Tibial artery (tissue), 4 donors: ENCODE measurements around the gene HMCN2.

Source experiments
- DNase-seq, 2 donors: peaks; one replicate each; pipeline ENCODE4 v3.0.0-alpha.2; 2019
- H3K27ac ChIP-seq, 2 donors: fragments of 200-600 bp; sonication (generic) in 1 of 2; 1 replicate in 1 of 2; 2 replicates in 1 of 2; pipeline ENCODE4 v1.5.1; 2018 to 2019; ENCODE audit warnings: mild to moderate bottlenecking in 1 of 2
- H3K27me3 ChIP-seq, 2 donors: fragments of 200-600 bp; sonication (generic) in 1 of 2; one replicate each; pipeline versions ENCODE4 v1.5.1 to v1.6.0; 2016 to 2019
- H3K36me3 ChIP-seq, 3 donors: fragments of 200-600 bp; sonication (generic) in 2 of 3; one replicate each; pipeline ENCODE4 v1.5.1; 2016 to 2019; ENCODE audit warnings: mild to moderate bottlenecking in 2 of 3
- H3K4me1 ChIP-seq, 4 donors: fragments of 200-600 bp; sonication (generic) in 2 of 4; 1 replicate in 3 of 4; 2 replicates in 1 of 4; pipeline ENCODE4 v1.5.1; 2016 to 2019
- H3K4me3 ChIP-seq, 2 donors: fragments of 200-600 bp; sonication (generic) in 1 of 2; 1 replicate in 1 of 2; 2 replicates in 1 of 2; pipeline ENCODE4 v1.5.1; 2018 to 2019; ENCODE audit warnings: mild to moderate bottlenecking in 2 of 2
- H3K9me3 ChIP-seq, 3 donors: fragments of 200-600 bp; sonication (generic) in 1 of 3; one replicate each; pipeline ENCODE4 v1.5.1; 2016 to 2019
- CTCF ChIP-seq, 2 experiments: fragments of 200-600 bp in 1 of 2; fragments of 450-650 bp in 1 of 2; IDR thresholded peaks; one replicate each; pipeline ENCODE4 v1.5.1; 2017 to 2019; ENCODE audit warnings: antibody characterized with exemption in 2 of 2, mild to moderate bottlenecking in 1 of 2, moderate library complexity in 1 of 2
- intact Hi-C: fragments of 100-400 bp; cut with DNase I; formaldehyde crosslinking; loops from one replicate; pipeline ENCODE4 v1.15.0; 2023; ENCODE audit warnings: low total_unique reads

The HMCN2 gene

GRCh38 chr9:130419521-130420035 is 154.0 kb downstream of the HMCN2 start:
- Histone ChIP-seq H3K4me1 (no peaks in the 10 kb centered on the region), H3K27ac (no peak overlapping the region), H3K36me3 (no peaks in the 10 kb centered on the region), H3K27me3 (peaks cover 0 to 21% of the 10 kb centered on the region in 2 donors), H3K4me3 (no peak overlapping the region), H3K9me3 (no peaks in the 10 kb centered on the region)
- no peak for TF ChIP-seq CTCF (IDR thresholded peaks at IDR 0.05)
- intact Hi-C loops, result loop anchor here (5.0 kb wide), 1 partner anchor 562 kb away; no protein-coding TSS in a partner anchor
- no peak for DNase-seq

GRCh38 chr9:130421154-130421801 is 155.7 kb downstream of the HMCN2 start:
- Histone ChIP-seq H3K4me1 (no peaks in the 10 kb centered on the region), H3K36me3 (no peaks in the 10 kb centered on the region), H3K9me3 (no peaks in the 10 kb centered on the region), H3K27ac (no peak overlapping the region), H3K27me3 (peaks cover 0 to 25% of the 10 kb centered on the region in 2 donors), H3K4me3 (no peak overlapping the region)
- intact Hi-C loops, result no loop called here
- DNase-seq, result no peak
- no peak for TF ChIP-seq CTCF (IDR thresholded peaks at IDR 0.05)

- Histone ChIP-seq H3K27ac (no peak overlapping the region), H3K4me3 (no peak overlapping the region), H3K36me3 (no peaks in the 10 kb centered on the region), H3K27me3 (peaks cover 0 to 25% of the 10 kb centered on the region in 2 donors), H3K9me3 (no peaks in the 10 kb centered on the region), H3K4me1 (peaks cover 0 to 2% (median 0%) of the 10 kb centered on the region in 4 donors)
- DNase-seq, result no peak
- intact Hi-C loops, result no loop called here
- no peak for TF ChIP-seq CTCF (IDR thresholded peaks at IDR 0.05)
Observed at GRCh38 chr9:130421802-130422276, 156.3 kb downstream of the HMCN2 start.

- H3K4me1 ChIP-seq, result peaks cover 0 to 9% (median 2%) of the 10 kb centered on the region in 4 donors
- no peak for DNase-seq
- no peaks in the 10 kb centered on the region for H3K36me3 ChIP-seq
- TF ChIP-seq CTCF (IDR thresholded peaks at IDR 0.05), result no peak
- no peak overlapping the region for H3K4me3 ChIP-seq
- intact Hi-C loops, result no loop called here
- H3K9me3 ChIP-seq, result no peaks in the 10 kb centered on the region
- H3K27ac ChIP-seq, result no peak overlapping the region
- peaks cover 0 to 27% of the 10 kb centered on the region in 2 donors for H3K27me3 ChIP-seq
Observed at GRCh38 chr9:130422546-130422945, 157.0 kb downstream of the HMCN2 start.

- no peak overlapping the region for H3K4me3 ChIP-seq
- no peaks in the 10 kb centered on the region for H3K36me3 ChIP-seq
- H3K4me1 ChIP-seq, result peaks cover 0 to 9% (median 2%) of the 10 kb centered on the region in 4 donors
- H3K27me3 ChIP-seq, result peaks cover 0 to 34% of the 10 kb centered on the region in 2 donors
- intact Hi-C loops, result no loop called here
- H3K27ac ChIP-seq, result no peak overlapping the region
- no peak for TF ChIP-seq CTCF (IDR thresholded peaks at IDR 0.05)
- H3K9me3 ChIP-seq, result no peaks in the 10 kb centered on the region
- no peak for DNase-seq
Observed at GRCh38 chr9:130423272-130423671, 157.7 kb downstream of the HMCN2 start.
